ENCODE measurements around the gene EXOSC10.

Gene EXOSC10

GRCh38 chr1:11059968-11060830 lies 39.5 kb downstream of the EXOSC10 start, which contains the start of gene SRM:
Gene SRM, minus strand, starts transcription at chr1:11060018. Its CDS starts 75 bp downstream, at chr1:11059943.
- H3K4me3 ChIP-seq (ENCODE audit: low read depth, low read length), result peak within 1 kb of the TSS; percentile 99
- TF ChIP-seq CTCF (IDR thresholded peaks at IDR 0.05; ENCODE audit: borderline replicate concordance, insufficient read depth, low read depth, low read length), result peak; percentile 45; the same call in 1 of the 2 replicates

DNA sequence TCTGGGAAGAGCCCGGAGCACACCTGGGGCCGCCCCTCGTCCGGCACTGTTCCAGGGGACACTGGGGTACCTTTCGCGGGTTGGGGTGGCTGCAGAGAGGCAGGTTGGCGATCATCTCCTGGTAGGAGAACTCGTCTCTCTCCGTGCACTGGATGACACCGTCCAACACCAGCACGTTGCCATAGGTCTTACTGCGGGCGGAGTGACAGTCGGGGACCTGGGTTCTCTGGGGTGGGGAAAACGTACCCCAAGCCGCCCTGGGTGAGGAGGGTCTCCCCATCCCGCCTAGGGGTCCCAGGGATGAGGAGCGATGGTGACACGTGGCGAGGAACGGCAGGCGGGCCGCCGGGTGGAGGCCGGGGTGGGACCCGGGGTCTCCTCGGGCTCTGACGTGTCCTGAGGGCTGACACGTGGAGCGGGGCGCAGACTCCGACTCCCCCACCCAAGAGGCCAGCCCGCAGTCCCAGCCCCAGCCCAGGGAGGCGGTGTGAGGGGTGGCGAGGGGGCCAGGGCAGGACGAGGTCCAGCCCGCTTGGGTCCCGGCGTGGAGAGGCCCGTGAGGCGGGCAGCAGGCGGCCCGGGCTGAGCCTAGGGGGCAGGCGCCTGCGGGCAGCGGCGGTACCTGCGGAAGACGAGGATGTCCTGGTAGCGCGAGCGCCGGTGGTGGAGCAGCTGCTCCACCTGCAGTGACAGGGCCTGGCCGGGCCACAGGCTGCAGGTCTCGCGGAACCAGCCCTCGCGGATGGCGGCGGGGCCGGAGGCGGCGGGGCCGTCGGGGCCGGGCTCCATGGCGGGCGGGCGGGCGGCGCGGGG lies 40.3 kb downstream of the EXOSC10 start:
- no peak for TF ChIP-seq CTCF (IDR thresholded peaks at IDR 0.05; ENCODE audit: borderline replicate concordance, insufficient read depth, low read depth, low read length)
- H3K4me3 ChIP-seq (ENCODE audit: low read depth, low read length), result peak overlapping the region; percentile 99

GRCh38 chr1:11058595-11059154 lies 41.0 kb downstream of the EXOSC10 start:
- peak overlapping the region; percentile 99 for H3K4me3 ChIP-seq (ENCODE audit: low read depth, low read length)
- TF ChIP-seq CTCF (IDR thresholded peaks at IDR 0.05; ENCODE audit: borderline replicate concordance, insufficient read depth, low read depth, low read length), result no peak

- TF ChIP-seq CTCF (IDR thresholded peaks at IDR 0.05; ENCODE audit: borderline replicate concordance, insufficient read depth, low read depth, low read length), result no peak
- H3K4me3 ChIP-seq (ENCODE audit: low read depth, low read length), result no peak overlapping the region
These were observed 41.6 kb downstream of the EXOSC10 start for GRCh38 chr1:11058026-11058425.

- TF ChIP-seq CTCF (IDR thresholded peaks at IDR 0.05; ENCODE audit: borderline replicate concordance, insufficient read depth, low read depth, low read length), result no peak
- no peak overlapping the region for H3K4me3 ChIP-seq (ENCODE audit: low read depth, low read length)
These were observed 42.2 kb downstream of the EXOSC10 start for GRCh38 chr1:11057477-11057876.

DNA sequence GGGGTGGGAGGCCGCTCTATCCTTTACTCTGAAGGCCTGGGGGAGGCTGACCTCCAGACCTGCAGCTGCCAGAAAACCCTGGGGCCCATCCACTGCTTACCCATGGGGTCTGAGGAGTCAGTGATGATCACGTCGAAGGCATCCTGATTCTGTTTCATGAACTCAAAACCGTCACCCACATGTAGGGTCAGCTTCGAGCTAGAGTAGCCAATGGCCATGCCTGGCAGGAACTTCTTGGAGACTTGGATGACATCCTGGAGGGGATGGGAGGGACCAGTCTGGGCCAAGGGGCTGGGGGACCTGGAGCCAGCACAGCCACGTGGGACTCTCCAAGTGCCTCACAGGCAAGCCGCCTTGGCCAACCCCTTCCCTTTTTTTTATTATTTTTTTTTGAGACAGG lies 43.2 kb downstream of the EXOSC10 start:
- no peak for TF ChIP-seq CTCF (IDR thresholded peaks at IDR 0.05; ENCODE audit: borderline replicate concordance, insufficient read depth, low read depth, low read length)

More for the DNA sequence above, 43.2 kb downstream of the EXOSC10 start:
- H3K4me3 ChIP-seq (ENCODE audit: low read depth, low read length), result no peak overlapping the region

Measured in GM12875 (cell line).